ENCODE measurements around the gene TMEM92. TPM values are rescaled to one million over a fixed set of nuclear protein-coding genes. Genes with fewer than 3 reads are reported as not detected.

TMEM92 gene
- total RNA-seq, 1 experiment from 2014 or later: 6.9 TPM

DNA sequence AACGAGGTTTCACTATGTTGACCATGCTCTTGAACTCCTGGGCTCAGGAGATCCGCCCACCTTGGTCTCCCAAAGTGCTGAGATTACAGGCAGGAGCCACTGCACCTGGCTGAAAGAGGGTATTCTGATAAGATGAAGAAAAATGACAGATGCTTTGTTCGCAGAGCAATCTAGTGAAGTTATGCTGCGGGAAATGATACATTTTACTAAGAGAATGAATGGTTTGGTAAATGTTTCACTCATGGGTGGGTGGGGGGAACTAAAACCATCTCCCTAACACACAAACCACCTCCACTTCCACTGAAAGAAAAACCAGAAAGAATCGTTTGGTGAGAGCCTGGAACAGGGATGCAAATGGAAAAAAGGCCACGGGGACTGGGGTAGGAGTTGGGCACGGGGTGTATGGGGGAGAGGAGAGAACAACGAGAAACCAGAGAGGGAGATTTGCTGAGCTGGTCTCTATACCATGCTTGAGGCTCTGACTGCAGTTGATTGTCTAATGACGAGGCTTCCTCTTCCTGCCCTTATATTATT, 52.6 kb downstream of the TMEM92 start:
- no peaks in the 10 kb centered on the region for H3K27me3 ChIP-seq (ENCODE audit: low read length)
- H3F3A ChIP-seq (ENCODE audit: low read length, unreplicated experiment): no peaks in the 10 kb centered on the region
- no peaks in the 10 kb centered on the region for H3K79me2 ChIP-seq (ENCODE audit: low read length)
- intact Hi-C loops (cut with micrococcal nuclease): no loop called here
- H2AFZ ChIP-seq (ENCODE audit: low read length): no peak overlapping the region
- no peaks in the 10 kb centered on the region for H3K36me3 ChIP-seq (ENCODE audit: low read depth, low read length)
- H3K4me2 ChIP-seq (ENCODE audit: low read length): no peak overlapping the region
- H3K4me1 ChIP-seq (ENCODE audit: insufficient read depth, low read length): peaks cover 9% of the 10 kb centered on the region
- DNase-seq: no peak
- POLR2A ChIA-PET (ENCODE audit: unreplicated experiment): no interaction called here
- TF ChIP-seq, protein P1, sequence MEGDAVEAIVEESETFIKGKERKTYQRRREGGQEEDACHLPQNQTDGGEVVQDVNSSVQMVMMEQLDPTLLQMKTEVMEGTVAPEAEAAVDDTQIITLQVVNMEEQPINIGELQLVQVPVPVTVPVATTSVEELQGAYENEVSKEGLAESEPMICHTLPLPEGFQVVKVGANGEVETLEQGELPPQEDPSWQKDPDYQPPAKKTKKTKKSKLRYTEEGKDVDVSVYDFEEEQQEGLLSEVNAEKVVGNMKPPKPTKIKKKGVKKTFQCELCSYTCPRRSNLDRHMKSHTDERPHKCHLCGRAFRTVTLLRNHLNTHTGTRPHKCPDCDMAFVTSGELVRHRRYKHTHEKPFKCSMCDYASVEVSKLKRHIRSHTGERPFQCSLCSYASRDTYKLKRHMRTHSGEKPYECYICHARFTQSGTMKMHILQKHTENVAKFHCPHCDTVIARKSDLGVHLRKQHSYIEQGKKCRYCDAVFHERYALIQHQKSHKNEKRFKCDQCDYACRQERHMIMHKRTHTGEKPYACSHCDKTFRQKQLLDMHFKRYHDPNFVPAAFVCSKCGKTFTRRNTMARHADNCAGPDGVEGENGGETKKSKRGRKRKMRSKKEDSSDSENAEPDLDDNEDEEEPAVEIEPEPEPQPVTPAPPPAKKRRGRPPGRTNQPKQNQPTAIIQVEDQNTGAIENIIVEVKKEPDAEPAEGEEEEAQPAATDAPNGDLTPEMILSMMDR (conservative IDR thresholded peaks at IDR 0.05; ENCODE audit: low read depth, low read length): no peak
- TF ChIP-seq EZH2phosphoT487 (IDR thresholded peaks at IDR 0.05; ENCODE audit: borderline replicate concordance, low read length): no peak
- TF ChIP-seq EZH2 (IDR thresholded peaks at IDR 0.05; ENCODE audit: low read length, unreplicated experiment): no peak
- H3K27ac ChIP-seq (ENCODE audit: low read length): no peak overlapping the region
- H3K4me3 ChIP-seq (ENCODE audit: low read length): no peak overlapping the region
- H4K20me1 ChIP-seq (ENCODE audit: low read length): no peaks in the 10 kb centered on the region
- H3K9me3 ChIP-seq (ENCODE audit: low read length): no peaks in the 10 kb centered on the region
- BruUV-seq (replicated peaks): no TSS peak
- no peak for ATAC-seq
- CTCF ChIA-PET: no interaction called here
- H3K9me2 ChIP-seq (replicated peaks; ENCODE audit: low read length): no peaks in the 10 kb centered on the region
- H3K9ac ChIP-seq (ENCODE audit: low read length): no peak overlapping the region

DNA sequence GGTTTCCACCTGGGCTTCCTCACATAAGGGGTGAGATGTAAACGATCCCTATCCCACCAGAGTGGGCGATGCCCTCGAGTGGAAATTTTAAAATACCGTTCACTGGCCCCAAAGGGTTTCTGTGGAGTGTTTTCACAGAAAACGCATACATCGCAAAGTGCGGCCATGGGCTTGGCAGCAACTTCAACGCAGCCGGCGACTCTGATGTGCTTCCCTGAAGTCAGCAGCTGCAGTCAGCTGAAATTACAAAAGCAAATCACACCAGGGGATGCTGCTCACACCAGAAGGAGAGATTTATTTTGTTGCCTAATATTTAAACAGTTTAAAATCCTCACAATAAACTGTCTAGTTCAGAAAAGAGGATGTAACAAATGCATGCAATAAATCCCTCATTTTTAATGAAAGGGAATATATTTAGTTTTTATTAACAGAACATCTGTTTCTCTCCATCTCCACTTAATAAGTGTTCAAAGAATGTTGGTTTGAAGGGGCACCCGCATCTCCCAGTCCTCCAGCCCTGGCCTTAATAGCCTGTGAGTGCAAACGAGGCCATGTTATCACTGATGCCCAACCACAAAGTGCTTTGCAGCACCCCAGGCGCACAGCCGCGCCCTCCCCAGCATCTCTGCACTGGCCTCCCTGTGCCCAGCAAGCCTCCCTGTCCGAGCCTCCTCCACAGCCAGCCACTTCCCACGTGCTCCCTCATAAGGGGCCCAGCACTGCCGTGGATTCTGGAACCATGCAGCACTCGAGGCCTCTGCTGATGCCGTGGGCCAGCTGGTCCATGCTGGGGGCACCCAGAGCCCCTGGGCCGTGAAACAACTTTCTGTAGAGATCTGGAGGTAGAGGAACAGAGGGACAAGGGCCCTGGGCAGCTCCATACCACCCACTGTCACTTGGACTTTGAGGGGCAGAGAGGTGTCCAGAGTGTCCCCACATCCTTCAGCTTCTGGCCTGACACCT, 54.4 kb downstream of the TMEM92 start:
- no peak overlapping the region for H3K4me3 ChIP-seq (ENCODE audit: low read length)
- peaks cover 12% of the 10 kb centered on the region for H3K4me1 ChIP-seq (ENCODE audit: insufficient read depth, low read length)
- no peak overlapping the region for H3K4me2 ChIP-seq (ENCODE audit: low read length)
- no peak overlapping the region for H2AFZ ChIP-seq (ENCODE audit: low read length)
- DNase-seq (no peak), ATAC-seq (no peak)
- no peaks in the 10 kb centered on the region for H3K9me2 ChIP-seq (replicated peaks; ENCODE audit: low read length)
- no peaks in the 10 kb centered on the region for H3K36me3 ChIP-seq (ENCODE audit: low read depth, low read length)
- no peak overlapping the region for H3K27ac ChIP-seq (ENCODE audit: low read length)
- CTCF ChIA-PET: no interaction called here
- TF ChIP-seq, protein P1 (conservative IDR thresholded peaks at IDR 0.05; ENCODE audit: low read depth, low read length): no peak
- TF ChIP-seq EZH2 (IDR thresholded peaks at IDR 0.05; ENCODE audit: low read length, unreplicated experiment) (no peak), EZH2phosphoT487 (IDR thresholded peaks at IDR 0.05; ENCODE audit: borderline replicate concordance, low read length) (no peak)
- H3K79me2 ChIP-seq (ENCODE audit: low read length): no peaks in the 10 kb centered on the region
- intact Hi-C loops (cut with micrococcal nuclease): no loop called here
- no peaks in the 10 kb centered on the region for H3F3A ChIP-seq (ENCODE audit: low read length, unreplicated experiment)
- no peaks in the 10 kb centered on the region for H4K20me1 ChIP-seq (ENCODE audit: low read length)
- no peaks in the 10 kb centered on the region for H3K27me3 ChIP-seq (ENCODE audit: low read length)
- H3K9me3 ChIP-seq (ENCODE audit: low read length): no peaks in the 10 kb centered on the region
- POLR2A ChIA-PET (ENCODE audit: unreplicated experiment): no interaction called here
- H3K9ac ChIP-seq (ENCODE audit: low read length): no peak overlapping the region
- no TSS peak for BruUV-seq (replicated peaks)

DNA sequence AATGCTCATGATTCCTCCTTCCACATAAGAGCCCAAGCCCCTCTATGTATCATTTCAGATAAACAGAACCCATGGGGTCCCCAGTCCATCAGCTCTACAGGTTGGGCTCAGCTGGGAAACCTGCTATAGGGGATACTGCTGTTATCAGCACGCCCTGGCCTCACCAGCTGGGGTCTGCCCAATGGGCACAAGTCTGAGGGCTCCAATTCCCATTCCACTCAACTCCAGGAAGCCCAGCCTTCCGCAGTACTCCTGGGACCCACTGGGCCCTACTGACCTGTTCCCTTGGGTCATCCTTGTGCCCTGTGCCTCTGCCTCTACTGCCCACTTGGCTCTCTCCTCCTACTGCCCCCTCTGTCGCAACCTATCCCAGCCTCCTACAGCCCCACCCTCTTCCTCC, 55.5 kb downstream of the TMEM92 start:
- no TSS peak for BruUV-seq (replicated peaks)
- DNase-seq (no peak), ATAC-seq (no peak)
- ChIA-PET POLR2A (ENCODE audit: unreplicated experiment) (no interaction called here), CTCF (interaction anchor here (0.5 to 0.7 kb wide), 2 partner anchors 31 to 32 kb away, joined by 4 to 8 read pairs; no protein-coding TSS in a partner anchor)
- H3K27ac ChIP-seq (ENCODE audit: low read length): no peak overlapping the region
- no peaks in the 10 kb centered on the region for H3F3A ChIP-seq (ENCODE audit: low read length, unreplicated experiment)
- no peaks in the 10 kb centered on the region for H3K27me3 ChIP-seq (ENCODE audit: low read length)
- no peak overlapping the region for H2AFZ ChIP-seq (ENCODE audit: low read length)
- H3K79me2 ChIP-seq (ENCODE audit: low read length): no peaks in the 10 kb centered on the region
- no peaks in the 10 kb centered on the region for H3K9me2 ChIP-seq (replicated peaks; ENCODE audit: low read length)
- intact Hi-C loops (cut with micrococcal nuclease): no loop called here
- H3K36me3 ChIP-seq (ENCODE audit: low read depth, low read length): no peaks in the 10 kb centered on the region
- H3K9me3 ChIP-seq (ENCODE audit: low read length): no peaks in the 10 kb centered on the region
- peaks cover 12% of the 10 kb centered on the region for H3K4me1 ChIP-seq (ENCODE audit: insufficient read depth, low read length)
- H3K4me3 ChIP-seq (ENCODE audit: low read length): no peak overlapping the region
- H3K9ac ChIP-seq (ENCODE audit: low read length): no peak overlapping the region
- no peak overlapping the region for H3K4me2 ChIP-seq (ENCODE audit: low read length)
- TF ChIP-seq EZH2 (IDR thresholded peaks at IDR 0.05; ENCODE audit: low read length, unreplicated experiment): no peak
- no peak for TF ChIP-seq EZH2phosphoT487 (IDR thresholded peaks at IDR 0.05; ENCODE audit: borderline replicate concordance, low read length)
- TF ChIP-seq, protein P1 (conservative IDR thresholded peaks at IDR 0.05; ENCODE audit: low read depth, low read length): no peak
- H4K20me1 ChIP-seq (ENCODE audit: low read length): no peaks in the 10 kb centered on the region
